WTC11 (cell line): ENCODE measurements around the gene LECT2. TPM values are rescaled to one million over a fixed set of nuclear protein-coding genes. Genes with fewer than 3 reads are reported as not detected.

Source experiments
- ATAC-seq: fragments of 200-7000 bp; cut with Tn5 transposase; 2 replicates; pipeline ENCODE4 v1.10.0; 2021; ENCODE audit warnings: mild to moderate bottlenecking, moderate library complexity
- CTCF ChIA-PET: fragments of 300-600 bp; sonication (Branson Sonifier 250); formaldehyde crosslinking; loops from one replicate; lab custom pipeline; 2021; ENCODE audit warnings: antibody characterized with exemption; lab: Charles Lee
- POLR2A ChIA-PET: fragments of 350-600 bp; sonication (Branson Sonifier 250); formaldehyde crosslinking; loops from one replicate; lab custom pipeline; 2021; ENCODE audit warnings: antibody characterized with exemption; lab: Charles Lee
- DNase-seq: peaks from one replicate; pipeline ENCODE4 v3.0.0; 2021; ENCODE audit warnings: low spot score
- H3K27ac Mint-ChIP-seq: 2 replicates; pipeline ENCODE4 v1.8.0; 2021; ENCODE audit warnings: mixed read lengths
- H3K27me3 Mint-ChIP-seq: 2 replicates; pipeline ENCODE4 v1.8.0; 2021; ENCODE audit warnings: low read depth, mild to moderate bottlenecking, moderate library complexity, mixed read lengths
- H3K36me3 Mint-ChIP-seq: 2 replicates; pipeline ENCODE4 v1.8.0; 2021; ENCODE audit warnings: mixed read lengths
- H3K4me1 Mint-ChIP-seq: 2 replicates; pipeline ENCODE4 v1.8.0; 2022; ENCODE audit warnings: mixed read lengths
- H3K4me3 Mint-ChIP-seq: 2 replicates; pipeline ENCODE4 v1.8.0; 2021; ENCODE audit warnings: mild to moderate bottlenecking, moderate library complexity, mixed read lengths
- H3K9me3 Mint-ChIP-seq: 2 replicates; pipeline ENCODE4 v1.8.0; 2021; ENCODE audit warnings: mixed read lengths
- CBFB ChIP-seq: sonication (generic); formaldehyde crosslinking; IDR thresholded peaks from 2 replicates; pipeline ENCODE4 v1.8.1; 2022; ENCODE audit warnings: mild to moderate bottlenecking, low read depth, missing genetic modification reagents
- FOXK1 ChIP-seq: sonication (generic); formaldehyde crosslinking; IDR thresholded peaks from 2 replicates; pipeline ENCODE4 v1.8.0; 2022; ENCODE audit warnings: mild to moderate bottlenecking, moderate library complexity, missing genetic modification reagents
- FOXP1 ChIP-seq: sonication (generic); formaldehyde crosslinking; IDR thresholded peaks from 2 replicates; pipeline ENCODE4 v1.8.0; 2022; ENCODE audit warnings: missing genetic modification reagents, mild to moderate bottlenecking, moderate library complexity, borderline replicate concordance
- NFE2L1 ChIP-seq: sonication (generic); formaldehyde crosslinking; IDR thresholded peaks from 2 replicates; pipeline ENCODE4 v1.8.1; 2023; ENCODE audit warnings: missing genetic modification reagents
- NR3C1 ChIP-seq: sonication (generic); formaldehyde crosslinking; conservative IDR thresholded peaks from 2 replicates; pipeline ENCODE4 v1.8.1; 2023; ENCODE audit warnings: low read depth, mild to moderate bottlenecking, missing genetic modification reagents
- TP53 ChIP-seq: sonication (generic); formaldehyde crosslinking; IDR thresholded peaks from 2 replicates; pipeline ENCODE4 v1.8.1; 2023; ENCODE audit warnings: mild to moderate bottlenecking, missing genetic modification reagents
- ZBTB21 ChIP-seq: sonication (generic); formaldehyde crosslinking; IDR thresholded peaks from 2 replicates; pipeline ENCODE4 v1.8.1; 2023; ENCODE audit warnings: mild to moderate bottlenecking, missing genetic modification reagents, borderline replicate concordance
- ZNF671 ChIP-seq: fragments of 250-450 bp; sonication (Bioruptor Pico); IDR thresholded peaks from 2 replicates; pipeline ENCODE4 v1.8.0; 2021; ENCODE audit warnings: mild to moderate bottlenecking
- total RNA-seq: library from RNA; stranded (reverse); gene quantifications from 3 replicates; pipeline ENCODE4 v1.2.3, GENCODE V29; 2021
- TF ChIP-seq, protein P1 (sequence below): fragments of 250-450 bp; sonication (Bioruptor Pico); conservative IDR thresholded peaks from 2 replicates; pipeline ENCODE4 v1.9.0; 2021; ENCODE audit warnings: mild to moderate bottlenecking
- TF ChIP-seq, protein P2 (sequence below): sonication (generic); formaldehyde crosslinking; IDR thresholded peaks from 2 replicates; pipeline ENCODE4 v1.8.1; 2023; ENCODE audit warnings: mild to moderate bottlenecking, moderate library complexity, missing genetic modification reagents
- TF ChIP-seq, protein P3 (sequence below): sonication (generic); formaldehyde crosslinking; IDR thresholded peaks from 2 replicates; pipeline ENCODE4 v1.8.0; 2022; ENCODE audit warnings: missing genetic modification reagents
- TF ChIP-seq, protein P4 (sequence below): sonication (generic); formaldehyde crosslinking; IDR thresholded peaks from 2 replicates; pipeline ENCODE4 v1.8.0; 2023; ENCODE audit warnings: mild to moderate bottlenecking, missing genetic modification reagents
- TF ChIP-seq, protein P5 (sequence below): sonication (generic); formaldehyde crosslinking; IDR thresholded peaks from 2 replicates; pipeline ENCODE4 v1.8.0; 2022; ENCODE audit warnings: mild to moderate bottlenecking, missing genetic modification reagents
- TF ChIP-seq, protein P6 (sequence below): fragments of 250-450 bp; sonication (Bioruptor Pico); IDR thresholded peaks from 2 replicates; pipeline ENCODE4 v1.9.0; 2021; ENCODE audit warnings: mild to moderate bottlenecking
- TF ChIP-seq, protein P7 (sequence below): sonication (generic); formaldehyde crosslinking; conservative IDR thresholded peaks from 2 replicates; pipeline ENCODE4 v1.8.1; 2023; ENCODE audit warnings: mild to moderate bottlenecking, low read depth, missing genetic modification reagents, moderate library complexity
- TF ChIP-seq, protein P8 (sequence below): fragments of 250-450 bp; sonication (Bioruptor Pico); IDR thresholded peaks from 2 replicates; pipeline ENCODE4 v2.1.2; 2022; ENCODE audit warnings: mild to moderate bottlenecking, moderate library complexity
- TF ChIP-seq, protein P9 (sequence below): fragments of 250-450 bp; sonication (Bioruptor Pico); IDR thresholded peaks from 2 replicates; pipeline ENCODE4 v1.9.0; 2021; ENCODE audit warnings: moderate library complexity, mild to moderate bottlenecking, inconsistent platforms, borderline replicate concordance

LECT2 gene
- total RNA-seq, 1 experiment from 2014 or later: not detected

DNA sequence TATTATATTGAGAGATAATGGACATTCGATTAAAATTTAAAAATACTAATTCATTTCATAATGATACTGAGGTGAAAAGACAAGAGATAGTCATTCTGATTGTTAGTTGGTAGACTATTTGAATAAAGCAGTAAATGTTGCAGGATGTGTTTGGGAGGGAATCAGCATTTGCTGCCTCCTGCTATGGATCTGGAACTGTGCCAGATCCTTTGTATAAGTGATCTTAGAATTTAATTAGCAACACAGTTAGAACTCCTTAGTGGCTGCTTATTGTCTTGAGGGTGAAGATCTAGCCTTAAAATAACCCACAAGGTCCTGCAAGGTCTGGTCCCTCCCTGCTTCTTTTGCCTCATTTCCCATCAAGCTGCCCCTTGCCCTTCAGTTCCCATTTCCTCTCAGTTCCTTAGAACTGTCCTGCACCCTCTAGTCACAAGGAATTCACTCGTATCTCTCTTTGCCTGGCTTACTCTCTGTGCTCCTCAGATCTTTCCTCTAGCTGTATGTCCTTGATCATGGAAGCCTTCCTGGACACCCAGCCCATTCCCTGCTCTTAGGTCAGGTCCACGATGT, 12.5 kb downstream of the LECT2 start:
- Mint-ChIP-seq H3K4me1 (peaks cover 5% of the 10 kb centered on the region), H3K27me3 (no peaks in the 10 kb centered on the region), H3K36me3 (no peaks in the 10 kb centered on the region), H3K4me3 (no peak overlapping the region), H3K9me3 (no peaks in the 10 kb centered on the region), H3K27ac (no peak overlapping the region)
- POLR2A ChIA-PET: no interaction called here
- ATAC-seq: peak; percentile 63
- no peak for DNase-seq
- CTCF ChIA-PET: interaction anchor here (1.4 to 1.7 kb wide), 2 partner anchors 17 to 51 kb away, joined by 3 to 5 read pairs; no protein-coding TSS in a partner anchor
- TF ChIP-seq ZNF671 (CRISPR knock-in tag) (no peak), FOXK1 (CRISPR knock-in tag) (no peak), NR3C1 (CRISPR knock-in tag) (no peak), FOXP1 (CRISPR knock-in tag) (no peak), TP53 (CRISPR knock-in tag) (no peak), CBFB (CRISPR knock-in tag) (no peak), NFE2L1 (CRISPR knock-in tag) (no peak), ZBTB21 (no peak)
- TF ChIP-seq, protein P1, sequence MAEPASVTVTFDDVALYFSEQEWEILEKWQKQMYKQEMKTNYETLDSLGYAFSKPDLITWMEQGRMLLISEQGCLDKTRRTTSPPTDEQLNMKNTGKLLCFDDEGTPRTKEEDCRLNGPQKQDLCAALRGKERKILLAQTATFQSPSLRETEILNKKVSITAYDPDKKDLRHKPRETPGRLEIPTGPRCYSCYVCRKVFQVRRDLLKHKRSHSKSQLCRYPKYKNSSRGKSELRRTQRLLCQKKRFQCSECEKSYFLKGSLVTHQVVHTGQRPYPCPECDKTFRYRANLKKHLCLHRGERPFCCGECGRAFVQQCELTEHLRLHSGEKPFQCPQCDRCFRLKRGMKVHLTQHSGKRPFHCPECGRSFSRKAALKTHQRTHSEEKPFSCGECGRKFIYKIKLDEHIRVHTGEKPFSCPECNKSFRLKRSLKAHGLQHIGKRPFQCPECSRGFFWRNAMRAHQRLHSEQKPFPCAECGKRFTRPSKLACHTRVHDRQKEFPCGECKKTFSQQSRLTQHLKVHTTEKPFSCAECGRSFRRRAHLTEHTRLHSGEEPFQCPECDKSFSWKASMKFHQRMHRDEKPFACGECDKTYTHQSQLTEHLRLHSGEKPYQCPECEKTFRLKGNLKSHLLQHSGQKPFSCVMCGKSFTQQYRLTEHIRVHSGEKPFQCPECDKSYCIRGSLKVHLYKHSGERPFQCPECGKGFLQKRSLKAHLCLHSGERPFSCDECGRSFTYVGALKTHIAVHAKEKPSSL (CRISPR knock-in tag): no peak
- TF ChIP-seq, protein P2, sequence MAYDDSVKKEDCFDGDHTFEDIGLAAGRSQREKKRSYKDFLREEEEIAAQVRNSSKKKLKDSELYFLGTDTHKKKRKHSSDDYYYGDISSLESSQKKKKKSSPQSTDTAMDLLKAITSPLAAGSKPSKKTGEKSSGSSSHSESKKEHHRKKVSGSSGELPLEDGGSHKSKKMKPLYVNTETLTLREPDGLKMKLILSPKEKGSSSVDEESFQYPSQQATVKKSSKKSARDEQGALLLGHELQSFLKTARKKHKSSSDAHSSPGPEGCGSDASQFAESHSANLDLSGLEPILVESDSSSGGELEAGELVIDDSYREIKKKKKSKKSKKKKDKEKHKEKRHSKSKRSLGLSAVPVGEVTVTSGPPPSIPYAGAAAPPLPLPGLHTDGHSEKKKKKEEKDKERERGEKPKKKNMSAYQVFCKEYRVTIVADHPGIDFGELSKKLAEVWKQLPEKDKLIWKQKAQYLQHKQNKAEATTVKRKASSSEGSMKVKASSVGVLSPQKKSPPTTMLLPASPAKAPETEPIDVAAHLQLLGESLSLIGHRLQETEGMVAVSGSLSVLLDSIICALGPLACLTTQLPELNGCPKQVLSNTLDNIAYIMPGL (CRISPR knock-in tag): no peak
- TF ChIP-seq, protein P3, sequence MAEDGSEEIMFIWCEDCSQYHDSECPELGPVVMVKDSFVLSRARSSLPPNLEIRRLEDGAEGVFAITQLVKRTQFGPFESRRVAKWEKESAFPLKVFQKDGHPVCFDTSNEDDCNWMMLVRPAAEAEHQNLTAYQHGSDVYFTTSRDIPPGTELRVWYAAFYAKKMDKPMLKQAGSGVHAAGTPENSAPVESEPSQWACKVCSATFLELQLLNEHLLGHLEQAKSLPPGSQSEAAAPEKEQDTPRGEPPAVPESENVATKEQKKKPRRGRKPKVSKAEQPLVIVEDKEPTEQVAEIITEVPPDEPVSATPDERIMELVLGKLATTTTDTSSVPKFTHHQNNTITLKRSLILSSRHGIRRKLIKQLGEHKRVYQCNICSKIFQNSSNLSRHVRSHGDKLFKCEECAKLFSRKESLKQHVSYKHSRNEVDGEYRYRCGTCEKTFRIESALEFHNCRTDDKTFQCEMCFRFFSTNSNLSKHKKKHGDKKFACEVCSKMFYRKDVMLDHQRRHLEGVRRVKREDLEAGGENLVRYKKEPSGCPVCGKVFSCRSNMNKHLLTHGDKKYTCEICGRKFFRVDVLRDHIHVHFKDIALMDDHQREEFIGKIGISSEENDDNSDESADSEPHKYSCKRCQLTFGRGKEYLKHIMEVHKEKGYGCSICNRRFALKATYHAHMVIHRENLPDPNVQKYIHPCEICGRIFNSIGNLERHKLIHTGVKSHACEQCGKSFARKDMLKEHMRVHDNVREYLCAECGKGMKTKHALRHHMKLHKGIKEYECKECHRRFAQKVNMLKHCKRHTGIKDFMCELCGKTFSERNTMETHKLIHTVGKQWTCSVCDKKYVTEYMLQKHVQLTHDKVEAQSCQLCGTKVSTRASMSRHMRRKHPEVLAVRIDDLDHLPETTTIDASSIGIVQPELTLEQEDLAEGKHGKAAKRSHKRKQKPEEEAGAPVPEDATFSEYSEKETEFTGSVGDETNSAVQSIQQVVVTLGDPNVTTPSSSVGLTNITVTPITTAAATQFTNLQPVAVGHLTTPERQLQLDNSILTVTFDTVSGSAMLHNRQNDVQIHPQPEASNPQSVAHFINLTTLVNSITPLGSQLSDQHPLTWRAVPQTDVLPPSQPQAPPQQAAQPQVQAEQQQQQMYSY (CRISPR knock-in tag): no peak
- TF ChIP-seq, protein P4, sequence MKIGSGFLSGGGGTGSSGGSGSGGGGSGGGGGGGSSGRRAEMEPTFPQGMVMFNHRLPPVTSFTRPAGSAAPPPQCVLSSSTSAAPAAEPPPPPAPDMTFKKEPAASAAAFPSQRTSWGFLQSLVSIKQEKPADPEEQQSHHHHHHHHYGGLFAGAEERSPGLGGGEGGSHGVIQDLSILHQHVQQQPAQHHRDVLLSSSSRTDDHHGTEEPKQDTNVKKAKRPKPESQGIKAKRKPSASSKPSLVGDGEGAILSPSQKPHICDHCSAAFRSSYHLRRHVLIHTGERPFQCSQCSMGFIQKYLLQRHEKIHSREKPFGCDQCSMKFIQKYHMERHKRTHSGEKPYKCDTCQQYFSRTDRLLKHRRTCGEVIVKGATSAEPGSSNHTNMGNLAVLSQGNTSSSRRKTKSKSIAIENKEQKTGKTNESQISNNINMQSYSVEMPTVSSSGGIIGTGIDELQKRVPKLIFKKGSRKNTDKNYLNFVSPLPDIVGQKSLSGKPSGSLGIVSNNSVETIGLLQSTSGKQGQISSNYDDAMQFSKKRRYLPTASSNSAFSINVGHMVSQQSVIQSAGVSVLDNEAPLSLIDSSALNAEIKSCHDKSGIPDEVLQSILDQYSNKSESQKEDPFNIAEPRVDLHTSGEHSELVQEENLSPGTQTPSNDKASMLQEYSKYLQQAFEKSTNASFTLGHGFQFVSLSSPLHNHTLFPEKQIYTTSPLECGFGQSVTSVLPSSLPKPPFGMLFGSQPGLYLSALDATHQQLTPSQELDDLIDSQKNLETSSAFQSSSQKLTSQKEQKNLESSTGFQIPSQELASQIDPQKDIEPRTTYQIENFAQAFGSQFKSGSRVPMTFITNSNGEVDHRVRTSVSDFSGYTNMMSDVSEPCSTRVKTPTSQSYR (CRISPR knock-in tag): no peak
- TF ChIP-seq, protein P5, sequence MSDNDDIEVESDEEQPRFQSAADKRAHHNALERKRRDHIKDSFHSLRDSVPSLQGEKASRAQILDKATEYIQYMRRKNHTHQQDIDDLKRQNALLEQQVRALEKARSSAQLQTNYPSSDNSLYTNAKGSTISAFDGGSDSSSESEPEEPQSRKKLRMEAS (CRISPR knock-in tag): no peak
- TF ChIP-seq, protein P6, sequence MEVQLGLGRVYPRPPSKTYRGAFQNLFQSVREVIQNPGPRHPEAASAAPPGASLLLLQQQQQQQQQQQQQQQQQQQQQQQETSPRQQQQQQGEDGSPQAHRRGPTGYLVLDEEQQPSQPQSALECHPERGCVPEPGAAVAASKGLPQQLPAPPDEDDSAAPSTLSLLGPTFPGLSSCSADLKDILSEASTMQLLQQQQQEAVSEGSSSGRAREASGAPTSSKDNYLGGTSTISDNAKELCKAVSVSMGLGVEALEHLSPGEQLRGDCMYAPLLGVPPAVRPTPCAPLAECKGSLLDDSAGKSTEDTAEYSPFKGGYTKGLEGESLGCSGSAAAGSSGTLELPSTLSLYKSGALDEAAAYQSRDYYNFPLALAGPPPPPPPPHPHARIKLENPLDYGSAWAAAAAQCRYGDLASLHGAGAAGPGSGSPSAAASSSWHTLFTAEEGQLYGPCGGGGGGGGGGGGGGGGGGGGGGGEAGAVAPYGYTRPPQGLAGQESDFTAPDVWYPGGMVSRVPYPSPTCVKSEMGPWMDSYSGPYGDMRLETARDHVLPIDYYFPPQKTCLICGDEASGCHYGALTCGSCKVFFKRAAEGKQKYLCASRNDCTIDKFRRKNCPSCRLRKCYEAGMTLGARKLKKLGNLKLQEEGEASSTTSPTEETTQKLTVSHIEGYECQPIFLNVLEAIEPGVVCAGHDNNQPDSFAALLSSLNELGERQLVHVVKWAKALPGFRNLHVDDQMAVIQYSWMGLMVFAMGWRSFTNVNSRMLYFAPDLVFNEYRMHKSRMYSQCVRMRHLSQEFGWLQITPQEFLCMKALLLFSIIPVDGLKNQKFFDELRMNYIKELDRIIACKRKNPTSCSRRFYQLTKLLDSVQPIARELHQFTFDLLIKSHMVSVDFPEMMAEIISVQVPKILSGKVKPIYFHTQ (CRISPR knock-in tag): no peak
- TF ChIP-seq, protein P7, sequence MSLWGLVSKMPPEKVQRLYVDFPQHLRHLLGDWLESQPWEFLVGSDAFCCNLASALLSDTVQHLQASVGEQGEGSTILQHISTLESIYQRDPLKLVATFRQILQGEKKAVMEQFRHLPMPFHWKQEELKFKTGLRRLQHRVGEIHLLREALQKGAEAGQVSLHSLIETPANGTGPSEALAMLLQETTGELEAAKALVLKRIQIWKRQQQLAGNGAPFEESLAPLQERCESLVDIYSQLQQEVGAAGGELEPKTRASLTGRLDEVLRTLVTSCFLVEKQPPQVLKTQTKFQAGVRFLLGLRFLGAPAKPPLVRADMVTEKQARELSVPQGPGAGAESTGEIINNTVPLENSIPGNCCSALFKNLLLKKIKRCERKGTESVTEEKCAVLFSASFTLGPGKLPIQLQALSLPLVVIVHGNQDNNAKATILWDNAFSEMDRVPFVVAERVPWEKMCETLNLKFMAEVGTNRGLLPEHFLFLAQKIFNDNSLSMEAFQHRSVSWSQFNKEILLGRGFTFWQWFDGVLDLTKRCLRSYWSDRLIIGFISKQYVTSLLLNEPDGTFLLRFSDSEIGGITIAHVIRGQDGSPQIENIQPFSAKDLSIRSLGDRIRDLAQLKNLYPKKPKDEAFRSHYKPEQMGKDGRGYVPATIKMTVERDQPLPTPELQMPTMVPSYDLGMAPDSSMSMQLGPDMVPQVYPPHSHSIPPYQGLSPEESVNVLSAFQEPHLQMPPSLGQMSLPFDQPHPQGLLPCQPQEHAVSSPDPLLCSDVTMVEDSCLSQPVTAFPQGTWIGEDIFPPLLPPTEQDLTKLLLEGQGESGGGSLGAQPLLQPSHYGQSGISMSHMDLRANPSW: no peak
- TF ChIP-seq, protein P8, sequence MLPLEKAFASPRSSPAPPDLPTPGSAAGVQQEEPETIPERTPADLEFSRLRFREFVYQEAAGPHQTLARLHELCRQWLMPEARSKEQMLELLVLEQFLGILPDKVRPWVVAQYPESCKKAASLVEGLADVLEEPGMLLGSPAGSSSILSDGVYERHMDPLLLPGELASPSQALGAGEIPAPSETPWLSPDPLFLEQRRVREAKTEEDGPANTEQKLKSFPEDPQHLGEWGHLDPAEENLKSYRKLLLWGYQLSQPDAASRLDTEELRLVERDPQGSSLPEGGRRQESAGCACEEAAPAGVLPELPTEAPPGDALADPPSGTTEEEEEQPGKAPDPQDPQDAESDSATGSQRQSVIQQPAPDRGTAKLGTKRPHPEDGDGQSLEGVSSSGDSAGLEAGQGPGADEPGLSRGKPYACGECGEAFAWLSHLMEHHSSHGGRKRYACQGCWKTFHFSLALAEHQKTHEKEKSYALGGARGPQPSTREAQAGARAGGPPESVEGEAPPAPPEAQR (CRISPR knock-in tag): no peak
- TF ChIP-seq, protein P9, sequence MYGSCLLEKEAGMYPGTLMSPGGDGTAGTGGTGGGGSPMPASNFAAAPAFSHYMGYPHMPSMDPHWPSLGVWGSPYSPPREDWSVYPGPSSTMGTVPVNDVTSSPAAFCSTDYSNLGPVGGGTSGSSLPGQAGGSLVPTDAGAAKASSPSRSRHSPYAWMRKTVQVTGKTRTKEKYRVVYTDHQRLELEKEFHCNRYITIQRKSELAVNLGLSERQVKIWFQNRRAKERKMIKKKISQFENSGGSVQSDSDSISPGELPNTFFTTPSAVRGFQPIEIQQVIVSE (CRISPR knock-in tag): no peak
